Measurements from ENCODE around the gene MICALL1. TPM values are rescaled to one million over a fixed set of nuclear protein-coding genes. Genes with fewer than 3 reads are reported as not detected.
A peak's percentile ranks its signal among the peaks of the same experiment; 100 is the strongest.

The MICALL1 gene
- total and polyA plus RNA-seq, 2 of the 13 experiments (the other 11 are each of a cell fraction or from before 2014, with no cell fraction given) = 7.6 to 10.6 TPM

- TF ChIP-seq ZBTB39 (CRISPR knock-in tag; IDR thresholded peaks at IDR 0.05) = no peak
- peak; percentile 72; the same call in 1 of the 2 replicates for TF ChIP-seq BCL6 (CRISPR knock-in tag; IDR thresholded peaks at IDR 0.05)
- TF ChIP-seq ZFP90 (CRISPR knock-in tag; IDR thresholded peaks at IDR 0.05; ENCODE audit: borderline replicate concordance) = no peak
- no peak for TF ChIP-seq NFE2L1 (CRISPR knock-in tag; IDR thresholded peaks at IDR 0.05; ENCODE audit: borderline replicate concordance)
- no peak for TF ChIP-seq ZNF138 (CRISPR knock-in tag; IDR thresholded peaks at IDR 0.05; ENCODE audit: low read depth)
- TF ChIP-seq HNF1A (IDR thresholded peaks at IDR 0.05; ENCODE audit: low read depth) = no peak
- no peak for TF ChIP-seq HNF1A (CRISPR knock-in tag; IDR thresholded peaks at IDR 0.05; ENCODE audit: borderline replicate concordance)
- TF ChIP-seq FOXA3 (CRISPR knock-in tag; IDR thresholded peaks at IDR 0.05) = no peak
- TF ChIP-seq ZNF24 (IDR thresholded peaks at IDR 0.05) = no peak
- TF ChIP-seq PREB (CRISPR knock-in tag; IDR thresholded peaks at IDR 0.05) = no peak
- TF ChIP-seq ZNF275 (CRISPR knock-in tag; IDR thresholded peaks at IDR 0.05; ENCODE audit: borderline replicate concordance) = no peak
- peak; percentile 98 for TF ChIP-seq HNRNPL (IDR thresholded peaks at IDR 0.05; ENCODE audit: low read depth, low read length)
- TF ChIP-seq ZSCAN21 (CRISPR knock-in tag; IDR thresholded peaks at IDR 0.05; ENCODE audit: borderline replicate concordance) = no peak
- TF ChIP-seq ZNF546 (CRISPR knock-in tag; conservative IDR thresholded peaks at IDR 0.05) = no peak
- TF ChIP-seq SP4 (CRISPR knock-in tag; IDR thresholded peaks at IDR 0.05) = no peak
- no peak for TF ChIP-seq ZBTB8A (CRISPR knock-in tag; IDR thresholded peaks at IDR 0.05; ENCODE audit: borderline replicate concordance, low read depth)
- no peak for TF ChIP-seq MXI1 (IDR thresholded peaks at IDR 0.05; ENCODE audit: borderline replicate concordance, low read depth, low read length)
- no peak for TF ChIP-seq SMYD3 (CRISPR knock-in tag; IDR thresholded peaks at IDR 0.05)
- TF ChIP-seq ZNF839 (CRISPR knock-in tag; IDR thresholded peaks at IDR 0.05; ENCODE audit: borderline replicate concordance) = no peak
- no peak for TF ChIP-seq ZNF33A (CRISPR knock-in tag; IDR thresholded peaks at IDR 0.05; ENCODE audit: borderline replicate concordance)
- no peak for TF ChIP-seq CBFB (CRISPR knock-in tag; IDR thresholded peaks at IDR 0.05)
- no peak for TF ChIP-seq SNAPC2 (CRISPR knock-in tag; IDR thresholded peaks at IDR 0.05)
These were observed 7.5 kb upstream of the MICALL1 start (continued) for GRCh38 chr22:37898441-37899181.
